B cell (primary cell): ENCODE results near the gene PGAP6. TPM values are rescaled to one million over a fixed set of nuclear protein-coding genes. Genes with fewer than 3 reads are reported as not detected.

Source experiments
- ATAC-seq: fragments of 200-7000 bp; cut with Tn5 transposase; one replicate; pipeline ENCODE4 v1.10.0; 2021; ENCODE audit warnings: low read depth, mild to moderate bottlenecking, moderate number of reproducible peaks, moderate library complexity
- CTCF ChIA-PET: fragments of 350-600 bp; sonication (Branson Sonifier 250); formaldehyde crosslinking; loops from one replicate; lab custom pipeline; 2021; ENCODE audit warnings: antibody characterized with exemption, inconsistent platforms; lab: Charles Lee
- POLR2A ChIA-PET: fragments of 350-600 bp; sonication (Branson Sonifier 250); formaldehyde crosslinking; loops from one replicate; lab custom pipeline; 2021; ENCODE audit warnings: antibody characterized with exemption; lab: Charles Lee
- DNase-seq: peaks from one replicate; pipeline ENCODE4 v3.0.0; 2013
- H2AFZ ChIP-seq: 2 replicates; pipeline ENCODE4 v1.6.1; 2012; ENCODE audit warnings: mild to moderate bottlenecking, low read depth, low read length; ENCODE audit not compliant: insufficient read depth, poor library complexity, severe bottlenecking
- H3K27ac ChIP-seq, 2 donors: 1 replicate in 1 of 2; 2 replicates in 1 of 2; pipeline ENCODE4 v1.5.1; 2012 to 2013; ENCODE audit warnings: low read length in 2 of 2, mild to moderate bottlenecking in 2 of 2, moderate library complexity in 1 of 2
- H3K27me3 ChIP-seq, 4 experiments: fragments of 200-600 bp in 1 of 4; sonication (generic) in 1 of 4; replicated peaks in 1 of 4; 1 replicate in 2 of 4; 2 replicates in 2 of 4; pipeline versions ENCODE4 v1.6.1 to v1.7.0; 2013 to 2016; ENCODE audit warnings: low read length in 3 of 4, mild to moderate bottlenecking in 2 of 4, mixed read lengths in 1 of 4, moderate library complexity in 1 of 4; ENCODE audit not compliant: insufficient read depth in 4 of 4, control insufficient read depth in 3 of 4; ENCODE audit errors: control extremely low read depth in 1 of 4
- H3K36me3 ChIP-seq, 2 experiments: replicated peaks in 1 of 2; 1 replicate in 1 of 2; 2 replicates in 1 of 2; pipeline versions ENCODE4 v1.6.1 to v1.7.1; 2013; ENCODE audit warnings: low read length in 1 of 2; ENCODE audit not compliant: insufficient read depth in 2 of 2, control insufficient read depth in 1 of 2; ENCODE audit errors: control extremely low read depth in 1 of 2, extremely low read depth in 1 of 2
- H3K4me1 ChIP-seq, 2 donors: fragments of 200-600 bp in 1 of 2; sonication (generic) in 1 of 2; 1 replicate in 1 of 2; 2 replicates in 1 of 2; pipeline versions ENCODE4 v1.5.1 to v1.6.1; 2013 to 2017; ENCODE audit warnings: low read length in 2 of 2; ENCODE audit not compliant: control insufficient read depth in 2 of 2, insufficient read depth in 2 of 2
- H3K4me2 ChIP-seq: replicated peaks from 2 replicates; pipeline ENCODE3; 2012; ENCODE audit warnings: mild to moderate bottlenecking, low read depth, low read length; ENCODE audit not compliant: poor library complexity, severe bottlenecking
- H3K4me3 ChIP-seq, 5 experiments: fragments of 200-600 bp in 1 of 5; sonication (generic) in 1 of 5; 1 replicate in 3 of 5; 2 replicates in 2 of 5; pipeline versions ENCODE4 v1.5.1 to v1.7.0; 2011 to 2016; ENCODE audit warnings: low read length in 4 of 5, mild to moderate bottlenecking in 4 of 5, low read depth in 2 of 5, control low read depth in 1 of 5, moderate library complexity in 1 of 5; ENCODE audit not compliant: insufficient read depth in 1 of 5; ENCODE audit errors: control extremely low read depth in 1 of 5, extremely low read depth in 1 of 5
- H3K79me2 ChIP-seq: fragments of 200-600 bp; sonication (generic); one replicate; pipeline ENCODE4 v1.6.0; 2016; ENCODE audit warnings: low read length; ENCODE audit not compliant: control insufficient read depth, insufficient read depth
- H3K9ac ChIP-seq: fragments of 200-600 bp; sonication (generic); 2 replicates; pipeline ENCODE4 v1.6.1; 2017; ENCODE audit warnings: mild to moderate bottlenecking, low read length, moderate library complexity
- H3K9me3 ChIP-seq, 3 donors: one replicate each; pipeline versions ENCODE4 v1.6.1 to v1.7.1; 2013; ENCODE audit warnings: low read length in 2 of 3; ENCODE audit not compliant: control insufficient read depth in 2 of 3, insufficient read depth in 1 of 3; ENCODE audit errors: control extremely low read depth in 1 of 3
- H4K20me1 ChIP-seq: 2 replicates; pipeline ENCODE4 v1.6.0; 2012; ENCODE audit warnings: mild to moderate bottlenecking, low read length; ENCODE audit not compliant: insufficient read depth, control insufficient read depth, poor library complexity, severe bottlenecking
- H3K27ac Mint-ChIP-seq: one replicate; pipeline ENCODE4 v1.8.0; 2021; ENCODE audit warnings: mixed read lengths
- H3K27me3 Mint-ChIP-seq: one replicate; pipeline ENCODE4 v1.8.0; 2021; ENCODE audit warnings: mixed read lengths
- H3K4me1 Mint-ChIP-seq: one replicate; pipeline ENCODE4 v1.8.0; 2021; ENCODE audit warnings: mixed read lengths
- H3K4me3 Mint-ChIP-seq: one replicate; pipeline ENCODE4 v1.8.0; 2021; ENCODE audit warnings: mixed read lengths
- H3K9me3 Mint-ChIP-seq: one replicate; pipeline ENCODE4 v1.8.0; 2022; ENCODE audit warnings: mixed read lengths; ENCODE audit not compliant: insufficient read depth
- CTCF ChIP-seq: fragments of 200-600 bp; IDR thresholded peaks from one replicate; pipeline ENCODE4 v1.8.0; 2022; ENCODE audit warnings: antibody characterized with exemption, mild to moderate bottlenecking
- EZH2 ChIP-seq: IDR thresholded peaks from 2 replicates; pipeline ENCODE4 v1.6.1; 2012; ENCODE audit warnings: borderline replicate concordance, low read depth, mild to moderate bottlenecking, moderate library complexity, low read length; ENCODE audit not compliant: insufficient read depth, poor library complexity, severe bottlenecking
- WGBS: methylation state at CpG from one replicate; pipeline ENCODE4 v1.1.5; 2013; ENCODE audit warnings: missing lambda C conversion rate; ENCODE audit not compliant: insufficient coverage; 5-methylcytosine and 5-hydroxymethylcytosine counted together
- intact Hi-C: fragments of 100-400 bp; cut with micrococcal nuclease; formaldehyde crosslinking; loops from one replicate; pipeline ENCODE4 v1.10.0; 2022
- polyA plus RNA-seq: library from polyadenylated mRNA; depleted of rRNA; stranded (reverse); fragments of >200 nt; gene quantifications from 2 replicates; pipeline ENCODE4 v1.2.3, GENCODE V29; 2012
- total RNA-seq, 2 donors: library from RNA; stranded (reverse); fragments of 120-200 nt in 1 of 2; gene quantifications; 1 replicate in 1 of 2; 2 replicates in 1 of 2; pipeline versions ENCODE4 v1.2.3 to v1.2.4, GENCODE V29; 2013 to 2022

Gene PGAP6
- total and polyA plus RNA-seq, 2 donors (not counting 1 experiment from before 2014, with no cell fraction given) = 47.4 to 158 TPM

GRCh38 chr16:396199-396598 lies 14.4 kb upstream of the PGAP6 start:
- ATAC-seq = no peak
- DNase-seq = no peak
- Histone ChIP-seq H3K4me1 (peaks cover 26 to 36% of the 10 kb centered on the region in 2 donors), H3K9me3 (peaks cover 0 to 11% (median 0%) of the 10 kb centered on the region in 3 donors), H2AFZ (no peak overlapping the region), H3K36me3 (peaks cover 0 to 6% of the 10 kb centered on the region in 2 experiments), H3K4me3 (no peak overlapping the region), H3K27ac (no peak overlapping the region), H3K79me2 (no peaks in the 10 kb centered on the region), H3K4me2 (peak overlapping the region; percentile 79), H4K20me1 (peaks cover 7% of the 10 kb centered on the region), H3K9ac (no peak overlapping the region), H3K27me3 (no peaks in the 10 kb centered on the region)
- intact Hi-C loops = loop anchor here (1.0 kb wide), 1 partner anchor 13 kb away; no protein-coding TSS in a partner anchor
- Mint-ChIP-seq H3K27ac (peak overlapping the region; percentile 93), H3K27me3 (no peaks in the 10 kb centered on the region), H3K9me3 (no peaks in the 10 kb centered on the region), H3K4me1 (peaks cover 29% of the 10 kb centered on the region), H3K4me3 (peak overlapping the region; percentile 92)
- CTCF ChIA-PET = interaction anchor here (1.2 kb wide), 1 partner anchor 12 kb away, joined by 3 read pairs; no protein-coding TSS in a partner anchor
- no CpG with 5 or more reads among the region's 3 CpGs for WGBS
- POLR2A ChIA-PET = interaction anchor here (0.6 to 1.0 kb wide), 2 partner anchors 14 to 59 kb away, joined by 6 to 8 read pairs; no protein-coding TSS in a partner anchor
- TF ChIP-seq CTCF (no peak), EZH2 (no peak)

GRCh38 chr16:392450-393030 lies 10.8 kb upstream of the PGAP6 start:
- no peaks in the 10 kb centered on the region for H3K27me3 Mint-ChIP-seq
- peak overlapping the region; percentile 3 for H3K27ac Mint-ChIP-seq
- 77% methylated on average over 4 of the region's 7 CpGs for WGBS
- Histone ChIP-seq H4K20me1 (no peaks in the 10 kb centered on the region), H3K79me2 (no peaks in the 10 kb centered on the region), H3K4me3 (no peak overlapping the region), H3K27ac (no peak overlapping the region), H3K36me3 (no peaks in the 10 kb centered on the region), H2AFZ (no peak overlapping the region), H3K9me3 (peaks cover 0 to 11% (median 0%) of the 10 kb centered on the region in 3 donors), H3K9ac (no peak overlapping the region), H3K27me3 (no peaks in the 10 kb centered on the region), H3K4me2 (no peak overlapping the region), H3K4me1 (peaks cover 13 to 23% of the 10 kb centered on the region in 2 donors)
- ChIA-PET POLR2A (interaction anchor here (0.6 to 1.3 kb wide), 3 partner anchors 9 to 169 kb away, joined by 3 to 9 read pairs (median 5); partner anchors contain the start of gene DECR2), CTCF (interaction anchor here (0.6 to 2.6 kb wide), 6 partner anchors 9 to 184 kb away, joined by 3 to 19 read pairs (median 4); partner anchors contain the start of genes DECR2, LUC7L and NHLRC4)
- no peak for DNase-seq
- H3K4me3 Mint-ChIP-seq = no peak overlapping the region
- intact Hi-C loops = loop anchor here (5.0 kb wide), 2 partner anchors 95 to 275 kb away; partner anchors contain the start of gene RHOT2
- TF ChIP-seq CTCF (no peak), EZH2 (no peak)
- H3K9me3 Mint-ChIP-seq = no peaks in the 10 kb centered on the region
- no peak for ATAC-seq
- peaks cover 16% of the 10 kb centered on the region for H3K4me1 Mint-ChIP-seq
